Measurements from ENCODE around the gene VRK1.

GRCh38 chr14:96796851-96797581 is at the start of gene VRK1:
- TF ChIP-seq CTCF (IDR thresholded peaks at IDR 0.05; ENCODE audit: low read depth, low read length, poor library complexity, severe bottlenecking) = no peak
- no peak for TF ChIP-seq EZH2phosphoT487 (IDR thresholded peaks at IDR 0.05; ENCODE audit: borderline replicate concordance, low read length)
